PC-9 (cell line): ENCODE measurements around the gene IL1R1.
A peak's percentile ranks its signal among the peaks of the same experiment; 100 is the strongest.

Experiments
- CTCF ChIP-seq: fragments of 200-600 bp; sonication (generic); conservative IDR thresholded peaks from 2 replicates; pipeline ENCODE4 v1.6.1; 2017; ENCODE audit warnings: mixed run types, antibody characterized with exemption, mild to moderate bottlenecking, moderate library complexity
- EZH2 ChIP-seq: fragments of 200-600 bp; sonication (generic); IDR thresholded peaks from 2 replicates; pipeline ENCODE4 v1.8.0; 2017; ENCODE audit warnings: antibody characterized with exemption, low read depth

- TF ChIP-seq CTCF (peak; percentile 60), EZH2 (no peak)
These were observed 23.8 kb downstream of the IL1R1 start for GRCh38 chr2:102166189-102166845.
